Esophagus (tissue), 2 donors: Measurements from ENCODE around the gene RUSC1. TPM values are rescaled to one million over a fixed set of nuclear protein-coding genes. Genes with fewer than 3 reads are reported as not detected.

ENCODE experiments used
- H3K27ac ChIP-seq, 2 donors: one replicate each; pipeline ENCODE4 v1.5.1; 2013; ENCODE audit warnings: low read depth in 2 of 2, mild to moderate bottlenecking in 2 of 2, inconsistent platforms in 1 of 2, low read length in 1 of 2, moderate library complexity in 1 of 2
- H3K27me3 ChIP-seq, 2 donors: one replicate each; pipeline ENCODE4 v1.6.1; 2013; ENCODE audit warnings: low read length in 2 of 2, control low read depth in 1 of 2, mild to moderate bottlenecking in 1 of 2; ENCODE audit not compliant: insufficient read depth in 2 of 2, control insufficient read depth in 1 of 2
- H3K36me3 ChIP-seq, 2 donors: one replicate each; pipeline ENCODE4 v1.6.1; 2013; ENCODE audit warnings: low read length in 1 of 2; ENCODE audit not compliant: control insufficient read depth in 2 of 2, insufficient read depth in 2 of 2
- H3K4me1 ChIP-seq, 2 donors: one replicate each; pipeline ENCODE4 v1.6.1; 2013; ENCODE audit warnings: low read length in 1 of 2; ENCODE audit not compliant: control insufficient read depth in 2 of 2, insufficient read depth in 2 of 2
- H3K4me3 ChIP-seq, 2 donors: one replicate each; pipeline ENCODE4 v1.5.1; 2013; ENCODE audit warnings: low read length in 2 of 2, mild to moderate bottlenecking in 2 of 2, low read depth in 1 of 2, moderate library complexity in 1 of 2
- H3K9me3 ChIP-seq, 2 donors: one replicate each; pipeline ENCODE4 v1.6.1; 2013; ENCODE audit warnings: mild to moderate bottlenecking in 2 of 2, low read depth in 1 of 2, low read length in 1 of 2, moderate library complexity in 1 of 2; ENCODE audit not compliant: control insufficient read depth in 2 of 2, insufficient read depth in 1 of 2
- WGBS, 2 donors: extraction: QIAGEN DNeasy Blood & Tissue Kit; methylation state at CpG; one replicate each; pipeline ENCODE4 v1.1.7; 2013; 5-methylcytosine and 5-hydroxymethylcytosine counted together
- polyA plus RNA-seq, 2 donors: library from polyadenylated mRNA; stranded (reverse); fragments of 200-250 nt; gene quantifications; one replicate each; pipeline ENCODE4 v1.2.3, GENCODE V29; 2013
- donor health status: healthy with polysubstance abuse.
- donor health status: Bipolar disorder and iron deficiency.

RUSC1 gene, protein sequence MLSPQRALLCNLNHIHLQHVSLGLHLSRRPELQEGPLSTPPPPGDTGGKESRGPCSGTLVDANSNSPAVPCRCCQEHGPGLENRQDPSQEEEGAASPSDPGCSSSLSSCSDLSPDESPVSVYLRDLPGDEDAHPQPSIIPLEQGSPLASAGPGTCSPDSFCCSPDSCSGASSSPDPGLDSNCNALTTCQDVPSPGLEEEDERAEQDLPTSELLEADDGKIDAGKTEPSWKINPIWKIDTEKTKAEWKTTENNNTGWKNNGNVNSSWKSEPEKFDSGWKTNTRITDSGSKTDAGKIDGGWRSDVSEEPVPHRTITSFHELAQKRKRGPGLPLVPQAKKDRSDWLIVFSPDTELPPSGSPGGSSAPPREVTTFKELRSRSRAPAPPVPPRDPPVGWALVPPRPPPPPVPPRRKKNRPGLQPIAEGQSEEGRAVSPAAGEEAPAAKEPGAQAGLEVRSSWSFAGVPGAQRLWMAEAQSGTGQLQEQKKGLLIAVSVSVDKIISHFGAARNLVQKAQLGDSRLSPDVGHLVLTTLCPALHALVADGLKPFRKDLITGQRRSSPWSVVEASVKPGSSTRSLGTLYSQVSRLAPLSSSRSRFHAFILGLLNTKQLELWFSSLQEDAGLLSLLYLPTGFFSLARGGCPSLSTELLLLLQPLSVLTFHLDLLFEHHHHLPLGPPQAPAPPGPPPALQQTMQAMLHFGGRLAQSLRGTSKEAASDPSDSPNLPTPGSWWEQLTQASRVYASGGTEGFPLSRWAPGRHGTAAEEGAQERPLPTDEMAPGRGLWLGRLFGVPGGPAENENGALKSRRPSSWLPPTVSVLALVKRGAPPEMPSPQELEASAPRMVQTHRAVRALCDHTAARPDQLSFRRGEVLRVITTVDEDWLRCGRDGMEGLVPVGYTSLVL
- 10 to 100 TPM; 30.7 to 41.0 TPM for polyA plus RNA-seq

DNA sequence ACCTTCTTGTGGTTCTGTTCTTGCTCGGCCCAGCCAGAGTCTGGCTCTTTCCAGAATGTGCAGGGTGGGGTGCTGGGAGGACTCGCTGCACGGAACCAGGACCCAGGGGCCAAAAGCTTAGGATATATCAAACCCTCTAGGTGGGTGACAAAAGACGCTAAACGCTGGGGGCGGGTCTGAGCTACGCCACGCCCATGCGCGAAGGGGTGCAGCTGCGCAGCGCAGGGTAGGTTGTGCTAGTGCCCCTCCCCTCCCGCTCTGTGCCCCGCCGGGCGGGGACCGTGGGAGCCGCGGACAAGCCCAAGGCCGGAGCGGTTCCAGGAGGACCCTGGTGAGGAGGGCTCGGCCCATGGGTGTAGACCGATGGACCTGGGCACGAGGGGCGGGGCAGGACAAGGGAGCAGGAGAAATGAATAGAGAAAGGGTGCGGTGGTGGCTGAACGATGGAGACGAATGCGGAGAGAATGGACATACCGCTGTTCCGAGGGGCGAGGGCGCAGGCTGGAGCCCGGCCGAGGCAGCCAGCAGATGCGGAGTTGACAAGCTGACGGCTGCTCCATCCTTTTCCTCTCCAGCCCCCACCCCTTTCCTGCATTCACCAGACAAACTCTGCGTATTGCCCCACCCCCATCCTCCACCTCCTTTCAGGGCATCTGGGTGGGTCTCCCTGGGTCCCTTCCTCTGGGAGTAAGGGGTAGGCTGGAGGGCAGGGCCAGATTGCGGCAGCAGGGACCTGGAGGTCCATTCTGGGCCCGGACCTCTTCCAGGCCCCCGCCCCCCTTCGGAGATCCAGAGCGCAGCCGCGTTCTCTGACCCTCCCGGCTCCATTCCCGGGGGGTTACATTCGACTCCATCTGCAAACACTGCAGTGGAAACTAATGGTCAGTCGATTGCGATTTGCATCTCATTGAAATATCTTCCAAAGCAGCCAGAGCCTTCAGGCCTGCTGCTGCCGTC lies at the start of gene RUSC1:
TSS of gene RUSC1 (plus strand) at position 234 of the 957 bp plus-strand sequence. CDS start 880 bp downstream, outside the sequence.
- Histone ChIP-seq H3K36me3 (peaks cover 0 to 13% of the 10 kb centered on the region in 2 donors), H3K27ac (peak within 1 kb of the TSS; percentile 57 to 84), H3K9me3 (no peaks in the 10 kb centered on the region), H3K27me3 (no peaks in the 10 kb centered on the region), H3K4me1 (peaks cover 2 to 17% of the 10 kb centered on the region in 2 donors), H3K4me3 (peak within 1 kb of the TSS; percentile 44 to 52)
- 17 to 18% methylated on average over 43 to 51 of the region's 51 CpGs for whole genome bisulfite sequencing, 2 donors

DNA sequence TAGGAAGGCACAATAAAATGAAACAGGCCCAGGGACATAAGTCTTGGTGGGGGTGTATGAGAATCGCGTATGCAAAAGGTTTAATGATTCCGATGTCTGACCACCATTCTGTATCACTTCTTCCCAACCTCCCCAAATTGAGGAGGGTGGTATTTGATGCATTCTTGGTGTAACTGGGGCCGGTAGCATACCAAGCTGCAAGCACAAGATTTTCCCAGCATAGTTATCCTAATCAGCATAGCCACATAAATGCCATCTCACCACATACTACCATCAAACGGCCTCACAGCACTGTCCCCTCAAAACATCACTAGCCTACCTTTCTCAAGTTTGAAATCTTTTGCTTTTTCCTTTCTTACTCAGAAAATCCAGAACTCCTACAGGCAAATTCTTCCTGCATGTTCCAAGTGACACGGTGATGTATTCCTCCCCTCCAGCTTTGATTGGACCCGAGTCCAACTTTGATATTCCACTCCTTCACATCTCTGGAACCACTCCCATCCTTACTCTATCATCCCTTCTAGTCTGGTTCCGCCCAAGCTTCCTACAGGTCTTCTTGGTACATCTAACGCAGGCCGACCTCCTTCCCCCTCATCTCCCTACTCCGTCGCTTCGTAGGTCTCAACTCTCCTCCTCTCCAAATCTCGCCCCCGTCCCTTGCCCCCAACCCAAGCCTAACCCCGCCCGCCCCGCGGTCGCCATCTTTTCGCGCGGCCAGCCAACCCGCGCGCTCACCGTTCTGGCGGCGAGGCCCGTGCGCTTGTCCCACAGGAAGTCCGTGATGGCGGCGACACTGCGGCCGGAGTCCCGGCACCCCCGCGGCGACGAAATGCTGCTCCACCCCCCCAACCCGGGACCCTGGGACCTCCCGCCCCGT lies 48.0 kb upstream of the RUSC1 start:
- WGBS, 2 donors, result 4% methylated on average over 44 of the region's 44 CpGs

DNA sequence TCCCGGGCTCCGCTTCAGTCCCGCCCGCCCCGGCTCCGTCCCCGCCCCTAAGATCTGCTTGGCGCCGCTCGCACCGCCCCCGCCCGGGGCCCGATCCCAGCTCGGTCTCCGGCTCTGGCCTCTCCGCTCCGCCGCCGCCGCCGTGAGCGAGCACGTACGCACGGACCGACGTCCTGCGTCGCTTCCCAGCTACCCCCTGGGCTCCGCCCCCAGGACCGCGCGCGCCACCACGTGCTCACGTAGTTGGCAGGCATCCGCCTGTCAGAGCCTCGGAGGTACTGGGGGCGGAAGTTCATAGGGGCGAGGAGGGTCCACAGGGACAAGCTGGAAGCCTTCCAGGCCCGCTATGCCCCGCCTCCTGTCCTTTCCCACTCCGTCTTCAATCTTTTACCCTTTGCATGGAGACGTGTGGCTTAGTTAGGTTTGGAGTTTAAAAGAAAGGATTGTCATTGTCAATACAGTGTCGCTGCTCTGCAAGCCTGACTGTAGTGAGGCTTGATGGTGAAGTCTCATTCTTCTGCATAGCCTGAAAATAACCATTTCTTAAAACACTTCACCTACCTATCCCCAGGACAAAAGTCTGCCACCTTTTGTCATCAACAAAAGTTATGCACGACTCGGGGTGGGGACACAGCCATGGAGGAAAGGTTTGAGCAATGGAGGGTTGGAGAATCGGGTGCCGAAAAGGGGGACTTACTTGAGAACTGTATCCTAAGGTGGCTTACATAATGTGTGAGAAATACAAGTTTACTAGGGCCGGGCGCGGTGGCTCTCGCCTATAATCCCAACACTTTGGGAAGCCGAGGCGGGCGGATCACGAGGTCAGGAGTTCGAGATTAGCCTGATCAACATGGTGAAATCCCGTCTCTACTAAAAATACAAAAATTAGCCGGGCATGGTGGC lies 47.1 kb upstream of the RUSC1 start, which contains the start of gene CLK2:
TSS of gene CLK2 (minus strand) at position 162 of the 903 bp plus-strand sequence. CDS start 2,527 bp downstream, outside the sequence.
- WGBS, 2 donors, result 13 to 14% methylated on average over 59 to 61 of the region's 61 CpGs

More for the DNA sequence above, 48.0 kb upstream of the RUSC1 start:
- H3K27ac ChIP-seq, result peak overlapping the region; percentile 88 to 96
- H3K36me3 ChIP-seq, result peaks cover 16 to 26% of the 10 kb centered on the region in 2 donors
- no peaks in the 10 kb centered on the region for H3K27me3 ChIP-seq
- H3K4me1 ChIP-seq, result peaks cover 0 to 2% of the 10 kb centered on the region in 2 donors
- H3K9me3 ChIP-seq, result no peaks in the 10 kb centered on the region
- H3K4me3 ChIP-seq, result peak overlapping the region; percentile 59 to 66

DNA sequence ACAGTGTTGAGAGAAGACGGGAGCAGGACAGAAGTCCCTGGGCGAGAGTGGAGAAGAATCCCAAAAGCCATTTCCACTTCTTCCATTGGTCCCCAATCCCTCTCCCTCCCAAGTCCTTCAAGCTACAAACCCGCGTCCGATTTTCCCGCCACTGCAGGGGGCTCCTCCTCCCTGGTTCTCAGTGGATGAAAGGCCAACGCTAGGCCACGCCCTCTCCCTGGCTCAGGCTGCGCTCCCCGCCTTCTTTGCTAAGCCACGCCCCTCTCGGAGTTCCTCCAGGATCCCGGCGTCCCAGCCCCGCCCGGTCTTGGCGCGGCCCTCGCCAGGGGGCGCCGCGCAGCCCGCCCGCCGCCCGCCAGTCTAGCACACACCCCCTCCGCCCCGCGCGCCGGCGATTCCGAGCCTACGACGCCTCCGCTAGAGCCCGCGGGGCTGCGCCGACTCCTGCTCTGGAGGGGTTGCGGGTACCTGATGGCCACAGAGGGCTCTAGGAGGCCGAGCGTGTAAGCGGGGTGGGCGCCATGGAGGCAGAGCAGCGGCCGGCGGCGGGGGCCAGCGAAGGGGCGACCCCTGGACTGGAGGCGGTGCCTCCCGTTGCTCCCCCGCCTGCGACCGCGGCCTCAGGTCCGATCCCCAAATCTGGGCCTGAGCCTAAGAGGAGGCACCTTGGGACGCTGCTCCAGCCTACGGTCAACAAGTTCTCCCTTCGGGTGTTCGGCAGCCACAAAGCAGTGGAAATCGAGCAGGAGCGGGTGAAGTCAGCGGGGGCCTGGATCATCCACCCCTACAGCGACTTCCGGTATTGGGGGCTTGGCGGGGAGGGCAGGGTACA lies 43.4 kb upstream of the RUSC1 start, which contains the start of gene HCN3:
TSS of gene HCN3 (plus strand) at position 394 of the 832 bp plus-strand sequence. CDS start at position 522, 128 bp downstream.
- Histone ChIP-seq H3K4me1 (peaks cover 0 to 2% of the 10 kb centered on the region in 2 donors), H3K36me3 (no peaks in the 10 kb centered on the region), H3K9me3 (no peaks in the 10 kb centered on the region), H3K27ac (peak within 1 kb of the TSS; percentile 15 to 85), H3K4me3 (peak within 1 kb of the TSS; percentile 65), H3K27me3 (no peaks in the 10 kb centered on the region)
- 1% methylated on average over 65 to 68 of the region's 68 CpGs for WGBS, 2 donors

More for the DNA sequence above, 47.1 kb upstream of the RUSC1 start, which contains the start of gene CLK2:
- H3K4me1 ChIP-seq, result peaks cover 0 to 2% of the 10 kb centered on the region in 2 donors
- peak within 1 kb of the TSS; percentile 59 to 66 for H3K4me3 ChIP-seq
- no peaks in the 10 kb centered on the region for H3K9me3 ChIP-seq
- peaks cover 10 to 19% of the 10 kb centered on the region in 2 donors for H3K36me3 ChIP-seq
- no peaks in the 10 kb centered on the region for H3K27me3 ChIP-seq
- H3K27ac ChIP-seq, result peak within 1 kb of the TSS; percentile 88 to 96

DNA sequence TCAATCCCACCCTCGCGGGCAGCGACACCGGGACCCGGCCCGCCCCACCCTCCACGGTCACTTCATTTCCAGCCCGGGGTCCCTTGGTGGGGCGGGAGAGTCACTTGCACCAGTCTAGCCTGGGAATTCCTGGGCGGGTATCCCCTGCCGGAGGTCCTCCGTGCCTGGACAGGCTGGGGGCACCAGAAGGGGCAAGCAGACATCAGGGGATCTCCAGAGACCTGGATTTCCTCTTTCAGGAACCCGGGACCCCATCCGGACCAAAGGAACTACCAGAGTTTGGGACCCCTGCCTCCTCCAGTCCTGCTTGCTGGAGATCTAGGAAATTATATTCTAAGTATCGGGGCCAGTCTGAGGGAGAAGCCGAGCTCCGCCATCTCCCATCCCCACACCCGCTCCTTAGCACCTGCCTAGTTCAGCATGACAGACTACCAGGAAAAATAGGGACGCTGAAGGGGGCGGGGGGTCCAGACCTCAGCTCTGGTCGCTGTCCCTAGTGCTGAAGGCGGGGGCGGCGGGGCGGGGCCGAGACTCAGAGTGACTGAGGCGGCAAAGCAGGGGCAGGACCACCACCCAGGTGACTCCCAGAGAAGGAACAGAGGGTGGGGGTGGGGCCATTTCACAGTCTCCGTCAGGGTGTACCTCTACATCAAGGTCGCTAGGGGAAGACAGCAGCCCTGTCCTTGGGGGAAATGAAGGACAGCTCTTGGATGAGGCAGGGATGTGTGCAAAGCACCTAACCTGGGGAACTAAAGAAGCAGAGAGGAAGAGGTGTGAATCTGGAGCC lies 42.6 kb upstream of the RUSC1 start:
- H3K4me3 ChIP-seq, result peak overlapping the region; percentile 65
- H3K4me1 ChIP-seq, result peaks cover 0 to 2% of the 10 kb centered on the region in 2 donors
- WGBS, 2 donors, result 1% methylated on average over 29 of the region's 29 CpGs
- no peaks in the 10 kb centered on the region for H3K36me3 ChIP-seq
- peak overlapping the region; percentile 15 to 85 for H3K27ac ChIP-seq
- H3K9me3 ChIP-seq, result no peaks in the 10 kb centered on the region
- H3K27me3 ChIP-seq, result no peaks in the 10 kb centered on the region

DNA sequence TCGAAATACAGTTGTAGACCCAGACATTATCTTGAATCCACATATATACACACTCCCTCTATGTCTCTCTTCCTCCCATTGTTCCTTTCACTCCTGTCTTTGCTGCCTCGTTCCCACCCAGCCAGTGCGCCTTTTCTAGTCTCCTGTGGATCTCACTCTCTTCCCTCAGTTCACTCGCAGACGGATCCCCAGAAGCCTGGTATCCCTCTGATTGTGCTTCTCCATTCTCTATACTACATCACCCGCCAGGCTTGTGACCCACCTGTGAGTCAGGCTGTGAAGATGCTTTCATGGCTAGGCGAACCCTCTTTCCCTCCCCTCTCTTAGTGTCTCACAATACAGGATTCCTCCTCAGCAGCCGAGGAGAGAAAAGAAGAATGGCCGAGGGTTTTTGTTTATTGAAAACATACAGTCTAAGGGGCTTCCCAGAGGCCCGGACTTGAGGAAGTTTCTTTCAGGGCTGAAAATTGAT lies 42.0 kb upstream of the RUSC1 start:
- no peaks in the 10 kb centered on the region for H3K9me3 ChIP-seq
- peak overlapping the region in 1 of 2 donors; percentile 65 for H3K4me3 ChIP-seq
- peaks cover 0 to 2% of the 10 kb centered on the region in 2 donors for H3K4me1 ChIP-seq
- no peak overlapping the region for H3K27ac ChIP-seq
- H3K36me3 ChIP-seq, result peaks cover 0 to under 1% of the 10 kb centered on the region in 2 donors
- WGBS, 2 donors, result 61 to 63% methylated on average over 10 of the region's 10 CpGs
- no peaks in the 10 kb centered on the region for H3K27me3 ChIP-seq
